Activated CD4-positive, alpha-beta T cell treated with anti-CD3 and anti-CD28 coated beads, Interleukin-10, Interleukin-2, amounts not matched to agents 100 ng/mL and 50 ng/mL, durations not matched to agents 16 hours and 8 hours (primary cell): ENCODE measurements around the gene ATP10D.
"Not testable (repeated sequence)": the region's sequence is repeated elsewhere in the genome, so short reads cannot be mapped to it uniquely, and the experiment has no call there.

Experiments
- DNase-seq: peaks from one replicate; pipeline ENCODE4 v3.0.0-alpha.2; 2020

ATP10D gene

DNA sequence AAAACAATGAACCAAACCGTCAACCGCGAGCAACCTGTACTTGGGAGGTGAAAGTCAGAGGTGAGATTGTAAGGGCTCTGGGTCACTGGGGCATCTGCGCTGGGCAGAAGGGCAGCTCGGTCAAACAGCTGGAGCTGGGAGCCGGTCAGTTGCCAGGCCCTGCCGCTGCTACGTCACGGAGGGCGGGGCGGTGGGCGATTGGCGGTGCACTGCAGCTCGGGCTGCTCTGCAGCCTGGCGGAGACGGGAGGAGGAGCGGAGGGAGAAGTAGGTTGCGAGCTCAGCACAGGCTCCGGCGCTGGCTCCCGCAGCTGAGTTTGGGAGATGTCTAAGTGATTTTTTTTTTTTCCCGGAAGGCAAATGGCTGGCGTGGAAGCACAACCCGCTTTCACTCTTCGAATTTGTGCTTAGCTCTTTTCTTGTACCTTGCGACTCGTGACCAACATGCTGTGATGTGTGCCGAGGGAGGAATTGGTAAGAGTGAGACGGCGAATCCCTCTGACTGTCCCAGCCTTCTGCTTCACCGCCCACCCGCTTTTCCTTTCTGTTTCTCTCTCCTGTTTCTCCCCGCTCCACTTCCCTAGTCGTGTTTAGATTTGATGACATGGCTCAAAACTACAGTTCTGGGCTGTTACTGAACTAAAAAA is at the start of gene ATP10D:
ATP10D (plus strand) TSS at position 229 of the 646 bp plus-strand sequence. CDS start 27,266 bp downstream, outside the sequence.
- peak; percentile 89 for DNase-seq

DNA sequence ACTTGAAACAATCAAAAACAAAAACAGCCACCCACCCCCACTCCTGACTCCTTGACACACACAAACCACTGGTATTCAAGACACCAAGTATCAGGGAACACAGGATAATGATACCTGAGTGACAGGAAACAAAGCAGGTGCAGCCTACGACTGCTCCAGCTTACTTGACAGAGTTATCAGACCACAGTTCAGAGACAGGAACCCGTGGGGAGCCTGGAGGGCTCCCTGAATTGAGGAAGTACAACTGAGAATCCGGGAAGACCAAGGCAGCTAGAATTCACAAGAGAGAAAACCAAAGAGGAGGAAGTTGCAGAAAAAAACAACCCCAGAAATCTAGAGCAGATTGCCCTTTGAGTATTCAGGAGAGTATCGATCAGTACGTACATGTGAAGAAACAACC is 42.1 kb upstream of the ATP10D start:
- DNase-seq: no peak

DNA sequence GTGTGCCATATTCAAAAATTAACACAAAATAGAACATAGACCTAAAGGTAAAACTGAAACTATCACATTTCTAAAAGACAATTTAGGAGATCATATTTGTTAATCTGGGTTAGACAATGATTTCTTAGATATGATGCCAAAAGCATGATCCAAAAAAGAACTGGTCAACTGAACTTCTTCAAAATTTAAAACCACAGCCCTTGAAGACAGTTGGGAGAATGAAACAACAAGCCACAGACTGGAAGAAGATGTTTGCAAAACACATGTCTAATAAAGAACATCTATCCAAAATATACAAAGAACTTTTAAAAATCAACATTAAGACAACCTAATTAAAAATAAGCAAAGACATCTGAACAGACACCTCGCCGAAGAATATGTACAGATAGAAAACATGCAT is 41.0 kb upstream of the ATP10D start:
- no peak for DNase-seq

DNA sequence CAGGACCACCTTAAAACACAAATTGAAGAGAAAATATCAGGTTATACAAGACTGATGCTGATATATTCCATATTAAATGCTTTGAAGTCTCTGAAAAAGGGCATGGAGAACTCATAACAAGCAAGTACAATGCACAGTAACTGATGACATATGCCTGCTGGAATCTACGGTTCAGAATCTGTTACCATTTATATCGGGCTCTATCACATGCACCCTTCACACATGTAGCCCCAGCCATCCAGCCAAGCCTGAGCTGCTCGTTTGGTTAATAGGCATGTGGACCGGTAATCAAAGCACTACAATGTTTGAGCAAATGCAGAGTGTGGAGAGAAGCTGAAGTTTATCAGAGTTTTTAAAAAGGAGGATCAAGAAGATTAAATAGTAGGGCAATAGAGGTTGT is 33.4 kb upstream of the ATP10D start:
- DNase-seq: no peak

DNA sequence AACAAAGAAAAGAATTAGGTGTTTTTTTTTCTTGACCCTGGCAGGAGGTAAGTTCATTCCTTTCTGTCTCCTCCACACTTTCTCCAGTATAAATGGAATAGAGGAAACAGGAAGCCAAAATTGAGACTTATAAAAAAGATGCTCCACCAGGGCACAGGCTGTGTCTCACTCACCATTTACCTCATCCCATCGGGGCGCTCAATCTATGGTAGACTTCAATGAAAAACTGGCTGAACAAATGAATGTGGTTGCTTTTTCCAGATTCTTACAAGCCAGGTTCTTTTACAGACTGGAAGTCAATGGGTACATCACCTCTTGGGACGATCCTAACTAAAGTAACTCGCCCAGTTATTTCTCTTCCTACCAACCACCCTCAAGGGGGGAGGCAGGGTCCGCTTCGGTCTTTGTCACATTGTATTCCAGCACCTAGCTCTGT is 22.3 kb upstream of the ATP10D start:
- DNase-seq: peak; percentile 3

DNA sequence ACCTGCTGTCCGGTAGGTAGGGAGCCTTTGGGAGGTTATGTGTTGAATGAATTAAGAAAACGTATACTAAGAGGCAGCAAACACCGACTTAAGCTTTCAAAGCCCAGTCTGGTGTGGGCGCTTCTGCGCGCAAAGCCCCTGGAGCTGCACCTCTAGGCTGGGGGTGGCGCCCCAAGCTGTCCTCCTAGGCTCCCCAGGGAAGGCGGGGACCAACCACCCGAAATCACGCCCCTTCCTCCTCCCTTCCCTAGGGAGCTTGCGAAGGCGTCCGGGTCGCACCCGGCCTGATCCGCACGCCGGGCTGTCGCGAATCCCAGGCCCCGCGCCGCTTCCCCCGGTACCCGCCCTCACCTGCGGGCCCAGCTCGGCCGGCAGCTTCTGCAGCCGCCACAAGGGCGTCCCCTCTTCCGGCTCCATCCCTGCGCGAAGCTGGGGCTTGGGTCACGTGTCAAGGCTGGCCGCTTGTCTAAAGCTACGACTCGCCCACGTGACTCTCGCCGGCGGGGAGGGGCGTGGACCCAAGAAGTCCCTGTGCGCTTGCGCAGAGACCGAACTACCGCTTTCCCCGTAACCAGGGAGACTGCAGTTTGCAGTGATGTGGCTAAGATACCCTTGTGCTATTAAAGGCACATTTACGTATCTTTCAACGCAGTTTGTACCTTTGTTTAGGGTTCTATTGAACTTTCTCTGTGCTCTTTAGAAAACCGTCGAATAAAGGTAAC is 21.7 kb upstream of the ATP10D start, which contains the start of gene COMMD8:
COMMD8 (minus strand) TSS at position 468 of the 722 bp plus-strand sequence; CDS start at position 417, 51 bp downstream.
- DNase-seq: peak; percentile 97

DNA sequence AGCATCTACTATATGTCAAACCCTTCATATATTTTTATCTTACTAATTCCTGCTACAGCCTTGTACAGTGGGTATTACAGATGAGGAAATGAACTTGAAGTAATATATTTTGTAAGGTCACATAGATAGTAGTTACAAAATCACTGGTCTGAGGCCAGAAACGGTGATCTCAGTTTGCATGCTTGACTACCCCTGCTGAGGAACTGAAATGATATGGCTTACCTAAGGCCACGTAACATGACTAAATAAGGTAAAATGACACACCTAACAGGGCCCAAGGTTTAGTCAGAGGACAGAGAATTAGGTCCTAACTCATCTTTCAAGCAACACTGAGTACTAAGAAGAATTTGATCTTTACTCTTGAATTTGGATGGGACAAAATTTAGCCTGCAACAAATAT is 20.1 kb upstream of the ATP10D start:
- DNase-seq: no peak

DNA sequence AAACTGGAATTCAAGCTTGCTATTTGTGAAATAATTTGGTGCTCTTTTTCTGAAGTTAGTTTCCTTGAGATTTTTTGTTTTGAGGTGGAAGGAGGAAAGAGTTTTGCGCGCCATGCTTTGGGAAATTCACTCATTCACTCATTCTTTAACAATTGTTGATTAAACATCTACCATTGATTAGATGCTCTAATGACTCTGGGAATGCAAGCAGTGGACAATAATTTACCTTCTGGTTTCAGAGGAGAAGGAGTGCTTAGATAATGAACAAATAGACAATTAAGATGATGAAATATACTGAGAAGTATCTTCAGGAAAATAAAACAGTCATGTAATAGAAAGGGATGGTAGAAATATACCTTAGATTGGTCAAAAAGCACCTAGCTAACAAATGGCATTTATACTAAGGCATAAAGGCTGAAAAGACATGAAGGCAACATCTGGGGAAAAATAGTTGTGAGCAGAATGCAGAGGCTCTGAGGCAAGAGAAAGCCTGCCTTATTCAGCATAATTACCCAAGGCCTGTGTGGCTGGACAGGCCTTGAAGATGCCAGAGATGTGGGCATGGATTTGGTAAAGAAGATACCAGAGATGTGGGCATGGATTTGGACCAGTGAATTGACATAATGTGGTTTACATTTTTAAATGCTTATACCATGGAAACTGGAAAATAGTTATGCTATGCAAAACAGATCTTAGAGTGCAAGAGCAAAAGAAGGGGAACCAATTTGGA is 18.9 kb upstream of the ATP10D start:
- no peak for DNase-seq

DNA sequence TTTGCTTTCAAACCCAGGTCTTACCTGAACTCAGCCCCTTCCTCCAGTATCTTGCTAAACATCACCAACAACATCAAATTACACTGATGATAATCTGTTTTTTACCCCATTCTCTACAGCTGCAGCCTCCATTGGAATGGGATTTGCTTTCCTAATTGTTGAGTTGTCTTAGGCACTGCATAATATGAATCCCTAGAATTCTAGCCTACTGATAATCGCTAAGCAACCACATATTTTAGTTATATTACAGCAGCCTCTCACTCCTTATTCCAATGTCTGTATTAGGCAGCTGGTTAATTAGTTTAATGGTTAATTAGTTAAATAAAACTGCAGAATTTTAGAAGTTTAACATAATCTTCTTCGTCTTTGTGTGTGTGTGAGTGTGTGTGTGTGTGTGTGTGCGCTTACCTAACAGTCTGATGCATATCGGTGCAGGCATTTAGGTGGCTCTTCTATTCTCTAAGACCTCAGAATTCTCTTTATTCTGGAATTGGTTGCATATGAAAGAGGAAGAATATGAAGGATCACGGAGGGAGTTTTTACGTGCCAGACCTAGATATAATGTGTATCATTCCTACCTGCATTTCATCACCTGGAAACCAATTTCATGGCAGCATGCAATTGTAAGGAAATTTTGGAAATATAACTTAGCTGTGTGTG is 16.2 kb upstream of the ATP10D start:
- DNase-seq: no peak

DNA sequence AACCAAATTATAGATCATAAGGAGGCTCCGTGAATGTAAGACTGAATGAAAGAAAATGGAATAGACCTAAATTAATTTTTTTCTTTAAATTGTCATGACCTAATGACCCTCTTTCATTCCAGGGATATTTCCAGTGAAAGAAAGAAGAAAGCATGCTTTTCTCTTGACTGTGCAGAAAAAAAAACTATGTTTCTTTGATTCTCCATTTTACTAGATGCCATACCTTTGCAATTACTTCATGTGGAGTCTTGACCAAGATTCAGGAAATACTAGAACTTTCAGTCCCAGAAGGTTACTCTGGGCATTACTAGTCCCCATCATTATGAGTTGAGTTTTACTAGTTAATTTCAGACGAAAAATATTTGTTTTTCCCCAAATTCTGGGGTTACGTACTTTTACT is 15.1 kb upstream of the ATP10D start:
- no peak for DNase-seq

DNA sequence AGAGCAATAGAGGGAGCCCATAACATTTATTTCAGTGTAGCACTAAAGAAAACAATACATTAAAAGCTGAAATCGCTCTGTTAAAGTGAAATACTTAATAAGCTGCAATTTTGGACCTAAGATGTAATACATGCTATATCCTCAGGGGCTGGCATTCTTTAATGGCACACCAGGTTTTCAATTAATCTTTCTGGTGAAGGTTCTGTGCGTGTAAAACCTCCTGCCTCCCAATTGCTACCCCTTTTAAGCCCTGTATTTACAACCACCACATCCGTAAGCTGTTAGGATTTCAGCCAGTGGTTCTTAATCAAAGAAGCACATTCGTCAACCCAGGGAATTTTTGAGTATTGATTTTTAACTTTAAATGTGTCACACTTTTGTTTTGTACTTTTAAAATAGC is 14.0 kb upstream of the ATP10D start:
- DNase-seq: no peak

DNA sequence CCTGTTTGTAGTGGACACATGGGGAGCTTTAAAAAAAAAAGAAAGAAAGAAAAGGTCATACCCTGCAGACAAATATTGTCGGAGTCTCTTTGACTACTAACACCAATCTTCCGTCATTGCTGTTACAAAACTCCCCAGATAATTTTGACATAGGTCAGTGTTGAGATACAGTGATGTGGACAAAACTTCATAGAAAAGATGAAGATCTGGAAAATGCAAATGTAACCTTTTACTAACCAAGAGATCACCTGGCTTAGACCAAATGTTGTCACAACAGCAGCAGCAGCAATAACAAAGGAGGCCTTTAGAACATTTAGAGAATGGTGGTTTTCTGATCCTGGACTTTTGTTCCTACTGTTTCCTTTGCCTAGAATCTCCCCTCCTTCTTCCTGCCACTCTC is 13.5 kb upstream of the ATP10D start:
- no peak for DNase-seq

DNA sequence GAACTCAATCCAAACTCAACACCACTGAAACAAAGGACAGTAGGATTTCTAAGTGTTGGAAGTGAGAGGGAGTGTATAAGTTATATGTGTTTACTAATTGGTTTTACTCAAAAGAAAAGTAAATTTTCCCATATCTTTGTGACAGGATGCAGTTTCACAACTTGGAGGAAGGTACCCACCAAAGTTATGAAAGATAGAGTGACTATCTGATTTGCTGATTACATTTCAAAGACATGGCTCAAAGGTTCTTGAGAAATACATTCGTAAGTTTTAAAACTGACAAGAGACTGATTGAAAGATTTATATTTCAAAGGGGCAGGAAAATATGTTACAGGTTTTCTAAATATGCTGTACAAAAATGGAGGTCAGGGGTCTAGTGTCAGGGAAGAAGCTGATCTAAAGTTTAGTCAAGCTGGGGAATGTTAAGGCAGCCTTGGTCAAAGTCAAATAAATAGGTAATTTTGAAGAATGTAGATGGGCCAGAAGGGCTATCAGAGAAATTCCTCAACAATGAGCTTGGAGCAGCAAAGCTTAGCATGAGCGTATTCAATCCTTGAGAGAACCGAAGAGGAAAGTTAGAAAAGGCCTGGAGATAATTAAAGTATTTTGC is 11.8 kb upstream of the ATP10D start:
- no peak for DNase-seq

DNA sequence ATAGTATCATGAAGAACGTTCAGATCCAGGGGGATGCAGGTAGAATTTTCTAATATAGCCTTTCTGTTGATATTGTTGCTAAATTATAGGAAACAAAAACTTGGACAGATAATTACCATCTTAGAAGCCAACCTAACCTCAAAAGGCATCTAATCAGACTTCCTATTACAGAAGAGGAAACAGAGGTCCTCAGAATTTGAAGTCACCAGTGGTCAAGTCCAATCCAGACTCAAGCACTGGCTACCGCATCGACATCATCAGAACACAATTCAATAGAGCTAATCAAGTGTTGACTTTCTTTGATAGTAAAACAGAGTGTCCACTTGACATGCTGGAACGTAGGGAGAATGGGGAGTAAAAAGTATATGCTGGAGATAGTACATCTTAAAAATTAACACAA is 10.3 kb upstream of the ATP10D start:
- DNase-seq: no peak

DNA sequence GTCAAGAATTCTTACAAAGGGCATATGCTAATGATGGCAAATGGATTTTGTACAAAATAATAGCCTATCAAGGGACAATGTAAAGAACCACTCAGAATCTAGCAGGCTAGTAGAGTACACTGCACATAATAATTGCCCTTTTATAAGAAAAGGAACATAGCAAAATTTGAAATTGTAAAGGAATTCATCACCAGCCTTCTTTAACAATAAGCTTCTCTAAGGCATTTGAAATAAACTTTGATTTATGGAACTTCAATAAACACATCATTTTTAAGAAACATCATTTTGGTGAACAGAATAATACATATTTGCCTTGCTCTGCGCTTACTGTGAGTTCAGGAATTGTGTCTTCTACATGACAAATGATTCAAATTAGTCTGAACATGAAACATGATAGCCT is 9.7 kb upstream of the ATP10D start:
- no peak for DNase-seq

DNA sequence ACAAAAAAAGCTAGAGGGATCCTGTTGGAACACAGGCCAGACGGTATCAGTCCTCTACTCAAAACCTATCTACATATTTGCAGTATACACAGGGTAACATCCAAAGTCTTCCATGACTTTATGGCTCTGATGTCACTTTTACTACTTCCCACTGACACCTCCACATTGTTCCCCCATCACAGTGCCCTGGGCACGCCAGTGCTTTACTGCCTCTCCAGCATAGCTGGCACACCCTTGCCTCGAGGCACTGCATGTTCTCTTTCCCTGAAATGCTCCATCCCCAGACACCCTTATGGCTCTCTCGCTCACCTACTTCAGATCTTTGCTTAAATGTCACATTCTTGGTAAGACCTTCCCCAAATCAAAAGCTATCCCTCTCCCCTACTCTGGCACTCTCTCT is 6.3 kb upstream of the ATP10D start:
- DNase-seq: no peak

DNA sequence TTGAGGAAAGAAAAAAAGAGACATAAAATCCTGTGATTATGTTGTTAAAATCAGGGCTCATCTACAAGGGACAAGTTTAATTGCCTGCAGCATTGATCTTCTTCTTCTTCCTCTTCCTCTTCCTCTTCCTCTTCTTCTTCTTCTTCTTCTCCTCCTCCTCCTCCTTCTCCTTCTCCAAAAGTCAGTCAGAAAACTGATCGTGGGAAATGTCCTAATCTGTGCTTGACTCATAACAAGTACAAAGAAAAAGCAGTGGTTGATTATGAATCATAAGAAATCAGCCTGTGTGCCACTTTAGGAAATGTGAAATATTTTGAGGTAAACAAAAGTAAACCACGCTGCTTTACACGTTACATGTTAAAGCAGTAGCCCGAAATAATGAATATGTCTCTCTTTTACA is 2.7 kb upstream of the ATP10D start:
- peak; percentile 36 for DNase-seq

DNA sequence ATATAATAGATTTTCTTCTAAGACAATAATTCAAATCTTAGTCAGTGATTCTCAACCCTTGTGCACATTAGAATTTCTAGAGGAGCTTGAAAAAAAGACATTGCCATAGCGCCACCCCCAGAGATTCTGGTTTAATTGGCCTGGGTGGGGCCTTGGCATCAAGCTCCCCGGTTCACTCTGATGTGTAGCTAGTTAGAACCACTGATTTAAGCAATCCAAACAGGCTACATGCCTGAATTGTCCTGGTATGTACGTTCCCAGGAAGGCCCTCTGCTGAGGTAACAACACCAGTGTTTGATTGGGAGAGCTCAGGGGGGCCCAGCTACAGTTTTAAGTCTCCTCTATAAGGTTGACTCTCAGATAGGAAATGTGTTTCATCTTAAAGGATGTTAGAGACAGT is 1.3 kb upstream of the ATP10D start:
- no peak for DNase-seq

DNA sequence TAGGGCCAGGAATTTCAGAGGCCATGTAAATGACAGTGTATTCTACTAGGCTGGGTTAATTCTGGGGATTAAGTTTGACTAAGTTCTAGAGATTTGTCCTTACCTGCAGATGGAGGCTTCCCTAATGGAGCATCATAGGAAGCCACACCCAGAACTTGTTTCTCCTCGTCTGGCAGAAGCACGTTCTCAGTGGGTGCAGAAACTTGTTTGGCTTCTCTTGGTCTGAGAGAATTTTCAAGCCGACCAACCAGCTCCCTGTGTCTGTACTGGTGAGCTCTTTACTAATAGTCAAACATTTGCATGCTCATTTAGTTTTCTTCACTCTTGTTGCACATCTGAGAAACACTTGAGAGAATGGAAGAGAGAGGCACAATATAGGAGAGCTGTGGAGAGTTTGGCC is 907 bp upstream of the ATP10D start:
- no peak for DNase-seq

DNA sequence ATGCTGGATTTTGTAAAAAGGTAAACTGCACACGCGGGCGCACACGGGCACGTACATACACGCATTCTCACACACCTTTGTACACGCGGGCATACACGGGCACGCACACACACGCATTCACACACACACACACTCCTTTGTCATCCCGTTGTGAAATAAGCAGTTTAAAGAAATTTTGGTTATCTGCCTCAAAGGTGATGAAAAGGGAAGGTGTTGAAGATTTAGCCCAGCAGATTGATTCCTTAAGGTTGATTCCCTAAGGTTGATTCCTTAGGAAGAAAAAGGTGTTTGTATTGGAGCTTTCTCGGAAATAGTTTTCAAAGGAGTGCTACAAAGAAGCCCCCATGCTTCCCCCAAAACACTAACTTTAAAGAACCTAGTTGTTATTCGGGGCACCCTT is 693 bp downstream of the ATP10D start:
- no peak for DNase-seq

DNA sequence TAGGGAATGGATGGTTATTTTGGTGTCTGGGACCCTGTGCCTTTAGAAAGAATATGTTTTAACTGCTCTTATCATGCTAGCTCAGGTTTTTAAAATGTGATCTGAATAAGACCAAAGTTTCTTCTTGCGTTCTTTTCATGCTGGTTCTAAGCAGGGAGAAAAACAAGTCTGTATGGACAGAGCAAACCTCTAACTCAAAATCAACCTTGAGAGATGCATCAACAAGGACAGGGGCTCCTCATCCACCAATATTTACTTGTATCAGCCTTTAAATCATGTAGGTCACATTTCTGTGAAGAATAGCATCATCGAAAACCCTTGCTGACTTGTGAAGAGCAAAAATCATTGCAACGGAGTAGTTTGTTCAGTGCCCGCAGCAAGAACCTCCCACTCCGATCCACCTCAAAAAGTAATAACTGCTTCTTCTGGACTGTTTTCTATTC is 1.2 kb downstream of the ATP10D start:
- DNase-seq: no peak

DNA sequence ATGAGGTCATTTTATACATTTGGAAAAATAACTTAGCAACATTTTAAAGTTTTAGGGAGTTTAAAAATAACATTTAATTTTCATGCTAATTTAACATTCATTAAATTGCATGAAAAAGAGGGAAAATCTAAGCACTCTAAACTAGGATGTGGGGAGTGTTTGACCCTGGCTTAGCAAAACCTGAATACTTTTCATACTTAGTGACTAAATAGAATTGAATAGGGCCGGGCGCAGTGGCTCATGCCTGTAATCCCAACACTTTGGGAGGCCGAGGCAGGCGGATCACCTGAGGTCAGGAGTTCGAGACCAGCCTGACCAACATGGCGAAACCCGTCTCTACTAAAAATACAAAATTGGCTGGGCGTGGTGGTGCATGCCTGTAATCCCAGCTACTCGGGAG is 1.7 kb downstream of the ATP10D start:
- DNase-seq: not testable (repeated sequence)

DNA sequence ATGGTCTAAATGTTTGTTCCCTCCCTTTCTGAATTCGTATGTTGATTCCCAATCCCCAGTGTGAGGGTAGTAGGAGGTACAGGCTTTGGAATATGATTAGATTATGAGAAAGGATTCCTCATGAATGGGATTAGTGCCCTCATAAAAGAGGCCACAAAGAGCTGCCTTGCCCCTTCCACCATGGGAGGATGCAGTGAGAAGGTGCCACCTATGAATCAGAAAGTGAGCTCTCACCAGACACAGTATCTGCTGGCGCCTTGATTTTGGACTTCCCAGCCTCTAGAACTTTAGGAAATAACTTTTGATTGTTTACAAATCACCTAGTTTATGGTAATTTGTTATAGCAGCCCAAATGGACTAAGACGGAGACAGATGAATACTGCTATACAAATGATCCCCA is 3.6 kb downstream of the ATP10D start:
- DNase-seq: no peak
